Natural killer cell (primary cell): ENCODE measurements around the gene ETV7. TPM values are rescaled to one million over a fixed set of nuclear protein-coding genes. Genes with fewer than 3 reads are reported as not detected.
A peak's percentile ranks its signal among the peaks of the same experiment; 100 is the strongest.

Experiments
- ATAC-seq, 3 donors: fragments of 150-1000 bp in 2 of 3; fragments of 200-7000 bp in 1 of 3; cut with Tn5 transposase; 1 replicate in 1 of 3; 2 replicates in 2 of 3; pipeline ENCODE4 v1.10.0; 2021; ENCODE audit warnings: mild to moderate bottlenecking in 2 of 3, moderate library complexity in 2 of 3
- DNase-seq, 2 donors: peaks; one replicate each; pipeline versions ENCODE4 v3.0.0 to v3.0.0-alpha.2; 2013 to 2021; ENCODE audit warnings: mixed read lengths in 1 of 2
- H3K27ac ChIP-seq: one replicate; pipeline ENCODE4 v1.5.1; 2013; ENCODE audit warnings: mild to moderate bottlenecking, low read length
- H3K27me3 ChIP-seq: one replicate; pipeline ENCODE4 v1.6.1; 2013; ENCODE audit warnings: low read length; ENCODE audit not compliant: control insufficient read depth, insufficient read depth
- H3K36me3 ChIP-seq: one replicate; pipeline ENCODE4 v1.6.1; 2013; ENCODE audit warnings: low read length; ENCODE audit not compliant: control insufficient read depth, insufficient read depth
- H3K4me1 ChIP-seq: one replicate; pipeline ENCODE4 v1.6.1; 2013; ENCODE audit warnings: low read length; ENCODE audit not compliant: control insufficient read depth, insufficient read depth
- H3K4me3 ChIP-seq: one replicate; pipeline ENCODE4 v1.5.1; 2013; ENCODE audit warnings: low read length
- H3K9me3 ChIP-seq: one replicate; pipeline ENCODE4 v1.6.1; 2013; ENCODE audit warnings: low read length; ENCODE audit not compliant: control insufficient read depth, insufficient read depth
- H3K27ac Mint-ChIP-seq, 2 donors: one replicate each; pipeline ENCODE4 v1.8.0; 2022; ENCODE audit warnings: mild to moderate bottlenecking in 2 of 2, mixed read lengths in 2 of 2, moderate library complexity in 1 of 2
- H3K27me3 Mint-ChIP-seq, 2 donors: one replicate each; pipeline ENCODE4 v1.8.0; 2022; ENCODE audit warnings: low read depth in 2 of 2, mixed read lengths in 2 of 2
- H3K36me3 Mint-ChIP-seq: one replicate; pipeline ENCODE4 v1.8.0; 2022; ENCODE audit warnings: mixed read lengths
- H3K4me1 Mint-ChIP-seq, 2 donors: one replicate each; pipeline ENCODE4 v1.8.0; 2022; ENCODE audit warnings: mixed read lengths in 2 of 2
- H3K4me3 Mint-ChIP-seq: one replicate; pipeline ENCODE4 v1.8.0; 2022; ENCODE audit warnings: mild to moderate bottlenecking, moderate library complexity, mixed read lengths
- H3K9me3 Mint-ChIP-seq, 2 donors: one replicate each; pipeline ENCODE4 v1.8.0; 2022; ENCODE audit warnings: mixed read lengths in 2 of 2
- CTCF ChIP-seq: fragments of 200-600 bp; IDR thresholded peaks from one replicate; pipeline ENCODE4 v1.8.0; 2022; ENCODE audit warnings: antibody characterized with exemption
- WGBS: methylation state at CpG from one replicate; pipeline ENCODE4 v1.1.7; 2013; ENCODE audit warnings: missing lambda C conversion rate; ENCODE audit not compliant: insufficient coverage; 5-methylcytosine and 5-hydroxymethylcytosine counted together
- intact Hi-C: fragments of 100-400 bp; cut with micrococcal nuclease; formaldehyde crosslinking; loops from one replicate; pipeline ENCODE4 v1.14.2; 2022
- total RNA-seq, 4 donors: library from RNA; stranded (reverse); fragments of 120-200 nt in 1 of 4; gene quantifications; one replicate each; pipeline versions ENCODE4 v1.2.3 to v1.2.4, GENCODE V29; 2013 to 2022

The ETV7 gene
- total RNA-seq, 3 donors from 2014 or later (not counting 1 experiment from before 2014, with no cell fraction given): 0.96 to 2.8 (median 1.7) TPM

DNA sequence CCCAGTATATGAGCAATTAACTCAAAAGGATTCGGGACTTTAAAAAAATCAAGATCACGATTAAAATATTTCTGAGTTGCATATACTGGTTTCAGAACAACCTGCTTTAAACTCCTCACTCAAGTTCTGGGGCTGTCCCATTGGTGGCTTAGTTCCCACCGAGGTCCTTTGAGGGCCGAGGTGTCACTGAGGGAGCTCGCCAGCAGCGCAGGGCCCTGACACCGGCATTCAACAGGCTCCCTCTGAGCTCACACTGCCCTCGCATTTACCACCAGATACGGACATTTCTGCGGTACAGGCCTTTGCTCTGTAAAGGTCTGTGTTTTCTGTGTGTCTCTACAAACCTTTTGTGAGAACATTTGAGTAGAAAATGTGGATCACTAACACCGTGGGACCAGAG, 26.4 kb downstream of the ETV7 start:
- no peak overlapping the region for H3K27ac Mint-ChIP-seq
- H3K4me3 Mint-ChIP-seq: no peak overlapping the region
- DNase-seq (no peak), ATAC-seq (no peak)
- no peak for TF ChIP-seq CTCF
- H3K36me3 Mint-ChIP-seq: no peaks in the 10 kb centered on the region
- no peaks in the 10 kb centered on the region for H3K9me3 ChIP-seq
- WGBS: 92% methylated on average over 11 of the region's 11 CpGs
- no peaks in the 10 kb centered on the region for H3K9me3 Mint-ChIP-seq
- peaks cover 15% of the 10 kb centered on the region for H3K4me1 ChIP-seq
- peaks cover 3 to 9% of the 10 kb centered on the region in 2 donors for H3K27me3 Mint-ChIP-seq
- intact Hi-C loops: loop anchor here (2.0 to 5.0 kb wide), 2 partner anchors 20 to 239 kb away; no protein-coding TSS in a partner anchor
- peaks cover 0 to 17% of the 10 kb centered on the region in 2 donors for H3K4me1 Mint-ChIP-seq
- no peaks in the 10 kb centered on the region for H3K36me3 ChIP-seq
- no peaks in the 10 kb centered on the region for H3K27me3 ChIP-seq
- H3K27ac ChIP-seq: no peak overlapping the region
- H3K4me3 ChIP-seq: no peak overlapping the region

- H3K9me3 ChIP-seq: no peaks in the 10 kb centered on the region
- Mint-ChIP-seq H3K4me3 (no peak overlapping the region), H3K27ac (no peak overlapping the region), H3K27me3 (peaks cover 3 to 9% of the 10 kb centered on the region in 2 donors), H3K36me3 (no peaks in the 10 kb centered on the region), H3K9me3 (no peaks in the 10 kb centered on the region), H3K4me1 (peaks cover 0 to 17% of the 10 kb centered on the region in 2 donors)
- no peaks in the 10 kb centered on the region for H3K27me3 ChIP-seq
- no peaks in the 10 kb centered on the region for H3K36me3 ChIP-seq
- H3K4me1 ChIP-seq: peaks cover 15% of the 10 kb centered on the region
- peak; percentile 81 for TF ChIP-seq CTCF
- ATAC-seq (peak; percentile 91 to 97 (median 96)), DNase-seq (peak; percentile 55 to 85)
- intact Hi-C loops: loop anchor here (1.0 to 5.0 kb wide), 5 partner anchors 20 to 333 kb away; partner anchors contain the start of gene MAPK14
- no peak overlapping the region for H3K4me3 ChIP-seq
- WGBS: 24% methylated on average over 10 of the region's 10 CpGs
- H3K27ac ChIP-seq: no peak overlapping the region
These were observed 27.0 kb downstream of the ETV7 start for GRCh38 chr6:36360241-36361054.

DNA sequence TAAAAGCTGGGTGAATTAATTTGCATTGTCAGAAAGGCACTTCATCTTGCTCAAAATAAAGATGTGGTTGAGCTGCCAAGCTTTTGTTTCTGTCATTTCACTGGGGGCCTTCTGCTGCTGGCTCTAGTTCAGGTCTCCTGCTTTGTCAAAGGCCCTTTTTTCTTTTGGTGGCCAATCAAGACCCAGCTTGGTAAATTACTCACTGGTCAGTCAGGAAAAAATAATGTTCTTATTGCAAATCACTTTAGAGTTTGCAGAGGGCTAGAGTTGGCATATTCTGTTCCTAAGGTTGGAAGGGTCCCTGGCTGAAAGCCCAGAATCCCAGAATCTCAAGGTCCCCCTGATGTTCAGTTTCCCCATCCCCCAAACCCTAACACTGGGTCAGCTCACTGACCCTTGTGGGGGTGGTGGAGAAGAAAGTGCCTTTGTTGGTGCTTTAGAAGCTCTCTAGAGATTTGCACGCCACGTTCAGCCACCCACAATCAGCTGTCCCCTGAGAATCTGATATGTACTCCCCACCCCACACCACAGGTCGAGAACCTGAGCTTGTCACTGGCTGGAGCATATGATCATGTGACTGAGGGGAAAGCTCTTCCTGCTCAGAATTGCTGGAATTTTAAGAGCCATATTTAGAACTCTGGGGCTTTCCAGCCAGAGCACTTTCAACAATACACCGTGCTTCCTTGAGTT, 29.1 kb downstream of the ETV7 start:
- Mint-ChIP-seq H3K36me3 (no peaks in the 10 kb centered on the region), H3K9me3 (no peaks in the 10 kb centered on the region), H3K27me3 (peaks cover 9% of the 10 kb centered on the region in 2 donors), H3K4me1 (peaks cover 0 to 17% of the 10 kb centered on the region in 2 donors), H3K27ac (no peak overlapping the region), H3K4me3 (no peak overlapping the region)
- no peak for DNase-seq
- WGBS: 56% methylated on average over 4 of the region's 4 CpGs
- Histone ChIP-seq H3K36me3 (no peaks in the 10 kb centered on the region), H3K4me3 (no peak overlapping the region), H3K27me3 (no peaks in the 10 kb centered on the region), H3K4me1 (peaks cover 7% of the 10 kb centered on the region), H3K27ac (no peak overlapping the region), H3K9me3 (no peaks in the 10 kb centered on the region)
- ATAC-seq: no peak
- intact Hi-C loops: no loop called here
- no peak for TF ChIP-seq CTCF
